SHP77 (cell line): ENCODE measurements around the gene CFAP91.

Experiments used
- DNase-seq, 2 experiments: peaks; one replicate each; lab custom pipeline; 2025; lab: John Stamatoyannopoulos, UW

Gene CFAP91

DNA sequence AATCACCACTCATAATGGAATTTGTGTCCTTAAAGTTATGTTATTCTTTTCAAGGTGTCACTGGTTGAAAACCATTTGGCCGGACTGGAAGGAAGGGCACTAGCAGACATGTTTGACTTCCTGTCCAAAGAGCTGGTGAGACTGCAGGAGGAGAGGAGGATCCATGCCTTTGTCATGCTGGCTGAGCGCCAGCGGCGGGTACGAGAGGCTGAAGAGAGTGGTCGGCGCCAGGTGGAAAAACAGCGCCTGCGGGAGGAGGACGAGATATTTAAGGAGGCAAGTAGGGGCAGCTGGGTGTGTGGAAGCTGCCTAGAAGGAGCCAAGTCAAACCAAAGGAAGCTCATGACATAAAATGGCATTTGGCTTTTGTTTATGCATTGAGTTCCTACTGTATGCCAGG lies 41.1 kb downstream of the CFAP91 start:
- DNase-seq = peak; percentile 74 to 85

DNA sequence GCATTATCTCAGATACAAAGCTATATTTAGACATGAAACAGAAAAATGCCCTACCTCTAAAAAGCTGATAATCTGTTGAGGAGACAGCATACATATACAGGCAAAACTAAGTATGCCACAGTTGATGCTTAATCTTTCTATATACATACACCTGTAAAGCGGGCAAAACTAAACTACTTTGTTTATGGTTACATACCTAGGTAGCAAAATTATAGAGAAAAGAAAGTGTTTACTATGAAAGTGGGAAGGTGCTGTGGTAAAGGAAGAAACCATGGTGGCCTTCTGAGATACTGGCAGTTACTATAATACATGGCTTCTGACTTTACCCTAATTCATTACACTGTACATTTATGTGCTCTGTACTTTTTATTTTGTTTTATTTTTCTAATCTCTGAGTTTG lies 43.1 kb downstream of the CFAP91 start:
- DNase-seq = no peak

DNA sequence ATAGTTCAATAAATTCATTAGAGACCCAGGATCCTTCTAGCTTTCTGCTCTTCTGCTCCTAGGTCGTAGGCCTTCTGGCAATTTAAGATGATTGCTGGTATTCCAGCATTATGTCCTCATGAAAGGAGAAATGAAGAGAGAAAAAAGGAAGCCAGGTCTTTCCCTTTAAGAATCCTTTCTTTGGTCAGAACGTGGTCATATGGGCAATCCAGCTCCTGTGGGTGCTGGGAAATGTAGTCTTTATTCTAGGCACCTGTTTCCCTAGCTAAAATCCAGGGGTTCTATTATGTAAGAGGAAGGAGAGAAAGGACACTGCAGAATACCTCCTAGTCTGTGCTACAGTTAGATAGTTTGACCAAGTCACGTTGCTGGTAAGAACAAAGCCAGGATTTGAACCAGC lies 43.6 kb downstream of the CFAP91 start:
- no peak for DNase-seq

DNA sequence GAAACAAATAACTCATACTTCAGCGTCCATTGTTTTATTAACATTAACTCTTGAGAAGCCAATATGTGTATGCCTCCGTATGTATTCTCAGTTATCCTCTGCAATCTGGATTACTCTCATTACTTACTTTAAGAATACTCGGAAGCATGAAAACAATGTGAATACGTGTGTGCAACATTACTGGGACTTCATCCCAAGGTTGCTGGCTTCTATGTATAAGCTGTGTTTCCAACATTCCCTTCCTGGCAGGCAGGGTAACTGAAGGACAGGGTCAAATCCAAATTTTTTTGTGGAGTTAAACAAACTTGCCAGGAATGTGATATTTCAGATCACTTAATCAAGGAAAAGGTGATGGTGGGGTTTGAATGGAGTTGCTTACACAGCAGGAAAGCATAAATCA lies 44.5 kb downstream of the CFAP91 start:
- DNase-seq = no peak

DNA sequence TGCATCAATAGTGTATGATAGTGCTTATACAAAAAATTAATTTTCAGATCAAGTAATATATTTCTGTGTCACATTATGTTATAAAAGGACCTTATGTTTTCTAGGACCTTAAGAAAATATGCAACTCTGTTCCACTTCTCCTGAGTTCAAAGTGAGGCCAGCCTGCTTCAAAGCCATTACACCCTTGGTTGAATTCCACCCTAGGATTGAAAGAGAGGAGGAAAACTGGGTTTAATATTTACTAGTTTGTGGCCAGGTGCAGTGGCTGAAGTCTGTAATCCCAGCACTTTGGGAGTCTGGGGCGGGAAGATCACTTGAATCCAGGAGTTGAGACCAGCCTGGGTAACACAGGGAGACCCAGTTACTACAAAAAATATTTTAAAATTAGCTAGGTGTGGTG lies 46.2 kb downstream of the CFAP91 start:
- DNase-seq = no peak

DNA sequence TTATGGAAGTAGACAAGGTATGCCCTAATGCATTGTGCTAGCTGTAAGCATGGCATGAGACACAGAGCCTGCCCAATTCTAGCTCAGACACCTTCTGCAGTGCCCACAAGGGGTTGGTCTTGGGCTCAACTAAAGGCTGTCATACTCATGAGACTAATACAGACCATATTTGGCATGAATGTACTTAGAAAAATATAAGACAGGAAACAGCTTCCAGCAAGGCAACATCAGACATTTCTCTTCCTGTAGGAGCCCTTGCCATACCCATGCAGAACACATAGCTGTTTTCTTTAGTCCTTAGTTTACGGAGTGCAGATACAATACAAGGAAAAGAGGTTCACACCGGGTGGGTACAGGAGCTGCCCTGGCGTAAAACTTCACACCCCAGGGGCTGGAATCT lies 48.6 kb downstream of the CFAP91 start:
- no peak for DNase-seq
